Esophagus squamous epithelium (tissue), 5 donors: Measurements from ENCODE around the gene DEPP1. TPM values are rescaled to one million over a fixed set of nuclear protein-coding genes. Genes with fewer than 3 reads are reported as not detected.

Experiments
- DNase-seq: peaks from one replicate; lab custom pipeline; 2025; lab: John Stamatoyannopoulos, UW
- H3K27ac ChIP-seq, 4 donors: fragments of 200-600 bp; sonication (generic); one replicate each; pipeline ENCODE4 v1.5.1; 2016 to 2019; ENCODE audit warnings: mild to moderate bottlenecking in 1 of 4
- H3K27me3 ChIP-seq, 4 donors: fragments of 200-600 bp; sonication (generic); 1 replicate in 3 of 4; 2 replicates in 1 of 4; pipeline versions ENCODE4 v1.5.1 to v1.6.0; 2017 to 2021; ENCODE audit warnings: antibody characterized with exemption in 1 of 4
- H3K36me3 ChIP-seq, 3 donors: fragments of 200-600 bp; sonication (generic); one replicate each; pipeline ENCODE4 v1.5.1; 2016 to 2019
- H3K4me1 ChIP-seq, 3 donors: fragments of 200-600 bp; sonication (generic); one replicate each; pipeline ENCODE4 v1.5.1; 2017 to 2019
- H3K4me3 ChIP-seq, 4 donors: fragments of 200-600 bp; sonication (generic); 1 replicate in 3 of 4; 2 replicates in 1 of 4; pipeline ENCODE4 v1.5.1; 2016 to 2019; ENCODE audit warnings: mild to moderate bottlenecking in 2 of 4, moderate library complexity in 1 of 4
- H3K9me3 ChIP-seq, 3 donors: fragments of 200-600 bp; sonication (generic); one replicate each; pipeline ENCODE4 v1.5.1; 2016 to 2019
- POLR2A ChIP-seq, 4 donors: fragments of 450-650 bp; IDR thresholded peaks; one replicate each; pipeline ENCODE4 v1.6.1; 2017; ENCODE audit warnings: antibody characterized with exemption in 4 of 4, mild to moderate bottlenecking in 4 of 4, moderate library complexity in 3 of 4
- WGBS, 2 donors: methylation state at CpG; one replicate each; pipeline ENCODE4 v1.1.5; 2018; 5-methylcytosine and 5-hydroxymethylcytosine counted together
- intact Hi-C: fragments of 100-400 bp; cut with DNase I; formaldehyde crosslinking; loops from one replicate; pipeline ENCODE4 v1.15.0; 2022
- total RNA-seq, 4 donors: library from RNA; depleted of rRNA; stranded (reverse); fragments of >200 nt; gene quantifications; one replicate each; pipeline ENCODE4 v1.1.0, GENCODE V29; 2016
- TF ChIP-seq, protein P1 (sequence below), 6 experiments: fragments of 450-650 bp in 4 of 6; fragments of 200-600 bp in 2 of 6; sonication (generic) in 2 of 6; IDR thresholded peaks; one replicate each; pipeline ENCODE4 v1.5.1; 2016 to 2019; ENCODE audit warnings: antibody characterized with exemption in 6 of 6, mild to moderate bottlenecking in 4 of 6, moderate library complexity in 4 of 6
- donor health status: DM: yes; HTN: yes; CAD: no.

DEPP1 gene
- total RNA-seq, 4 donors from 2014 or later, result 2.5 to 116 (median 27.5) TPM

- no peaks in the 10 kb centered on the region for H3K9me3 ChIP-seq
- H3K4me1 ChIP-seq, result peaks cover 15 to 72% (median 29%) of the 10 kb centered on the region in 3 donors
- peaks cover 0 to 30% (median 0%) of the 10 kb centered on the region in 3 donors for H3K36me3 ChIP-seq
- TF ChIP-seq, protein P1, sequence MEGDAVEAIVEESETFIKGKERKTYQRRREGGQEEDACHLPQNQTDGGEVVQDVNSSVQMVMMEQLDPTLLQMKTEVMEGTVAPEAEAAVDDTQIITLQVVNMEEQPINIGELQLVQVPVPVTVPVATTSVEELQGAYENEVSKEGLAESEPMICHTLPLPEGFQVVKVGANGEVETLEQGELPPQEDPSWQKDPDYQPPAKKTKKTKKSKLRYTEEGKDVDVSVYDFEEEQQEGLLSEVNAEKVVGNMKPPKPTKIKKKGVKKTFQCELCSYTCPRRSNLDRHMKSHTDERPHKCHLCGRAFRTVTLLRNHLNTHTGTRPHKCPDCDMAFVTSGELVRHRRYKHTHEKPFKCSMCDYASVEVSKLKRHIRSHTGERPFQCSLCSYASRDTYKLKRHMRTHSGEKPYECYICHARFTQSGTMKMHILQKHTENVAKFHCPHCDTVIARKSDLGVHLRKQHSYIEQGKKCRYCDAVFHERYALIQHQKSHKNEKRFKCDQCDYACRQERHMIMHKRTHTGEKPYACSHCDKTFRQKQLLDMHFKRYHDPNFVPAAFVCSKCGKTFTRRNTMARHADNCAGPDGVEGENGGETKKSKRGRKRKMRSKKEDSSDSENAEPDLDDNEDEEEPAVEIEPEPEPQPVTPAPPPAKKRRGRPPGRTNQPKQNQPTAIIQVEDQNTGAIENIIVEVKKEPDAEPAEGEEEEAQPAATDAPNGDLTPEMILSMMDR (IDR thresholded peaks at IDR 0.05), result no peak
- no peak for TF ChIP-seq POLR2A (IDR thresholded peaks at IDR 0.05)
- no peaks in the 10 kb centered on the region for H3K27me3 ChIP-seq
- WGBS, 2 donors, result 33 to 65% methylated on average over 4 of the region's 4 CpGs
- no peak for DNase-seq
- H3K4me3 ChIP-seq, result no peak overlapping the region
- intact Hi-C loops, result no loop called here
- peak overlapping the region in 3 of 4 donors; percentile 60 to 92 (median 65) for H3K27ac ChIP-seq
Measured at GRCh38 chr10:44967616-44968015, 11.0 kb downstream of the DEPP1 start.

- peaks cover 15 to 78% (median 35%) of the 10 kb centered on the region in 3 donors for H3K4me1 ChIP-seq
- peaks cover 0 to 24% (median 0%) of the 10 kb centered on the region in 3 donors for H3K36me3 ChIP-seq
- no peaks in the 10 kb centered on the region for H3K9me3 ChIP-seq
- 79 to 83% methylated on average over 2 to 7 of the region's 8 CpGs for WGBS, 2 donors
- no peak for TF ChIP-seq POLR2A (IDR thresholded peaks at IDR 0.05)
- TF ChIP-seq, protein P1 (IDR thresholded peaks at IDR 0.05), result peak in 3 of 6 experiments; percentile 12 to 26 (median 16)
- H3K27ac ChIP-seq, result peak overlapping the region in 3 of 4 donors; percentile 60 to 92 (median 70)
- intact Hi-C loops, result no loop called here
- H3K4me3 ChIP-seq, result no peak overlapping the region
- no peaks in the 10 kb centered on the region for H3K27me3 ChIP-seq
- no peak for DNase-seq
Measured at GRCh38 chr10:44966816-44967509, 11.6 kb downstream of the DEPP1 start.

- H3K27ac ChIP-seq, result peak overlapping the region in 3 of 4 donors; percentile 41 to 92 (median 70)
- no peaks in the 10 kb centered on the region for H3K27me3 ChIP-seq
- H3K4me3 ChIP-seq, result no peak overlapping the region
- intact Hi-C loops, result no loop called here
- no peak for TF ChIP-seq POLR2A (IDR thresholded peaks at IDR 0.05)
- TF ChIP-seq, protein P1 (IDR thresholded peaks at IDR 0.05), result no peak
- WGBS, 2 donors, result 59 to 69% methylated on average over 8 of the region's 8 CpGs
- peaks cover 0 to 17% (median 0%) of the 10 kb centered on the region in 3 donors for H3K36me3 ChIP-seq
- H3K9me3 ChIP-seq, result no peaks in the 10 kb centered on the region
- H3K4me1 ChIP-seq, result peaks cover 15 to 85% (median 40%) of the 10 kb centered on the region in 3 donors
- no peak for DNase-seq
Measured at GRCh38 chr10:44966129-44966815, 12.3 kb downstream of the DEPP1 start.

- H3K4me1 ChIP-seq, result peaks cover 15 to 88% (median 42%) of the 10 kb centered on the region in 3 donors
Measured at GRCh38 chr10:44965651-44966097, 12.9 kb downstream of the DEPP1 start.

More at GRCh38 chr10:44965651-44966097, 12.9 kb downstream of the DEPP1 start:
- DNase-seq, result no peak
- Histone ChIP-seq H3K9me3 (no peaks in the 10 kb centered on the region), H3K27me3 (no peaks in the 10 kb centered on the region), H3K36me3 (peaks cover 0 to 11% (median 0%) of the 10 kb centered on the region in 3 donors), H3K27ac (peak overlapping the region in 3 of 4 donors; percentile 41 to 92 (median 70)), H3K4me3 (no peak overlapping the region)
- intact Hi-C loops, result no loop called here
- TF ChIP-seq, protein P1 (IDR thresholded peaks at IDR 0.05), result no peak
- TF ChIP-seq POLR2A (IDR thresholded peaks at IDR 0.05), result no peak
- 84 to 93% methylated on average over 6 of the region's 6 CpGs for WGBS, 2 donors
